HL-60 (cell line): ENCODE measurements around the gene JAML.

ENCODE experiments used
- DNase-seq, 2 experiments: peaks; one replicate each; pipeline ENCODE4 v3.0.0-alpha.2; 2010 to 2020; ENCODE audit warnings: low read depth in 1 of 2, low spot score in 1 of 2
- H3K27ac ChIP-seq: fragments of 250-450 bp; sonication (Bioruptor Pico); replicated peaks from 2 replicates; pipeline ENCODE4 v1.5.1; 2020; ENCODE audit warnings: mild to moderate bottlenecking, moderate library complexity
- H3K27me3 ChIP-seq: fragments of 250-450 bp; sonication (Bioruptor Pico); 2 replicates; pipeline ENCODE4 v1.5.1; 2021; ENCODE audit warnings: mild to moderate bottlenecking, moderate library complexity; ENCODE audit not compliant: insufficient read depth, poor library complexity, severe bottlenecking
- H3K4me3 ChIP-seq: replicated peaks from 2 replicates; pipeline ENCODE4 v1.5.1; 2011; ENCODE audit warnings: mild to moderate bottlenecking, control low read depth, low read length; ENCODE audit not compliant: insufficient read depth
- GABPA ChIP-seq: IDR thresholded peaks from 2 replicates; pipeline ENCODE4 v1.6.1; 2012; ENCODE audit warnings: low read depth
- POLR2AphosphoS5 ChIP-seq: IDR thresholded peaks from 2 replicates; pipeline ENCODE4 v1.6.1; 2012; ENCODE audit warnings: low read depth
- SPI1 ChIP-seq: IDR thresholded peaks from 2 replicates; pipeline ENCODE4 v1.6.1; 2012; ENCODE audit warnings: low read depth, mild to moderate bottlenecking, borderline replicate concordance
- TF ChIP-seq, protein P1 (sequence below): IDR thresholded peaks from 2 replicates; pipeline ENCODE4 v1.6.1; 2012; ENCODE audit warnings: low read depth; ENCODE audit not compliant: insufficient replicate concordance
- TF ChIP-seq, protein P2 (sequence below): IDR thresholded peaks from one replicate; pipeline ENCODE4 v1.5.1; 2011; ENCODE audit warnings: low read length, control low read depth, inconsistent platforms; ENCODE audit not compliant: insufficient read depth

The JAML gene

DNA sequence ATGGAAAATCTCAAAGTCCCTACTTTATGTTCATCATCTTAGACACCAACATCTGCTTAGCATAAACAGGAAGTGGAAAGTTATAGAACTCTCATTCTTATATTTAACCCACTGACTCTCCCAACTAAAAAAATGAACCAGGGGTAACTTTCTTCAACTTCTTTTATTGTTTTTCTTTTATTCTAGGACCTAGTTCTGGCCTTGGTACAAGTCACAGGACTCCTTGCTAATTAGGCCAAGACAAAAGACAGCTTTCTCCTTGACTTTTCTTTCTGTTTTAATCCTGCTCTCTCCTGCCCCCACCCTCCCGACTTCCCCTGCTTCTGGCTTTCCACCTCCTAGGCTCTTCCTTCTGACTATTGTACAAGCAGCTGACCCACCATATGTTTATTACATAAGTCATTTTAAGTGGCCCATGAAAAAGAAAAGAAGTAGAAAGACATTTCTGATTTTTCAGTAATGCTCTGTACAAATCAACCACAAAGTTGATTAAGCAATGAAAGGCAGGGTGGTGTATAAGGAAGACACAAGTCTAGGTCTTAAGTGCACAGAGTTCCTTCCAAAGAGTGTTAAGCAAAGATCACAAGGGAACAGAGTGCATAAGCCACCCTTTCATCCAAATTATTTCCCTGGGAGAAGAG, 18.3 kb downstream of the JAML start:
- Histone ChIP-seq H3K27me3 (no peaks in the 10 kb centered on the region), H3K27ac (peak overlapping the region; percentile 62), H3K4me3 (no peak overlapping the region)
- peak; percentile 75 to 89 for DNase-seq
- TF ChIP-seq SPI1 (peak; percentile 81), GABPA (no peak)

DNA sequence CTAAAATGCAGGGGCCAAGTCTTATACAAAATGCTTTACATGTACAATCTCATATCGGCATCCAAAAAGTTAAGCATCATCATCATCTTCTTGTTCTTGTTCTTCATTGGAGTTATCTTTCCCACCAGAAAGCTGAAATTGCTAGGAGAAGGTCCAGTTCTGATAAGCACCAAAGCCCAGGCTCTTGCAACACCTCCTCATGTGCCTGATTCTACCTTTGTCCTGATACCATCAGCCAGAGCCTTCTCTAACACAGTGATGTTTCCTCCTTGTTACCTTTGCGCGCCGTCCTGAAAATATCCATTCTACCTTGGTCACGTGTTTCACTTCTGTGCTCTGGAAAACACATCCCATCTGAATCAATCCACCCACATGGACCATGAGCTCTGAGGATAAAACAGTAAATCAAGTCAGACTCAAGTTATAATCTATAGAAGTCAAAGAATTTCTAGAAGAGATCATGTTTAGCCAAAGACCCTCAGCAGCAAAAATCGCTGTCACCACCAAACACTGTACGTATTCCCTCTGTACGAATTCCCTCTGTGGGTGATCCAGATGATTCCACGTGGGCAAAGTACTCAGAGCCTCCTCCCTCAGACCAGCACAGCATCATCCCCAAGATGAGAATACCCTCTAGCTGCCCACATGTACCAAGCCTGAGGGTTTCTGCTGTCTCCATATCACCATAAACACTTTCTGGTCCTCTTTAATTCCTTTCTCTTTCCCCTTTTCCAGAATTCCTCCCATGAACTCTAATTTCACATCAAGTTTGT, 19.0 kb downstream of the JAML start:
- Histone ChIP-seq H3K4me3 (no peak overlapping the region), H3K27ac (peak overlapping the region; percentile 62), H3K27me3 (no peaks in the 10 kb centered on the region)
- no peak for DNase-seq
- TF ChIP-seq, protein P1, sequence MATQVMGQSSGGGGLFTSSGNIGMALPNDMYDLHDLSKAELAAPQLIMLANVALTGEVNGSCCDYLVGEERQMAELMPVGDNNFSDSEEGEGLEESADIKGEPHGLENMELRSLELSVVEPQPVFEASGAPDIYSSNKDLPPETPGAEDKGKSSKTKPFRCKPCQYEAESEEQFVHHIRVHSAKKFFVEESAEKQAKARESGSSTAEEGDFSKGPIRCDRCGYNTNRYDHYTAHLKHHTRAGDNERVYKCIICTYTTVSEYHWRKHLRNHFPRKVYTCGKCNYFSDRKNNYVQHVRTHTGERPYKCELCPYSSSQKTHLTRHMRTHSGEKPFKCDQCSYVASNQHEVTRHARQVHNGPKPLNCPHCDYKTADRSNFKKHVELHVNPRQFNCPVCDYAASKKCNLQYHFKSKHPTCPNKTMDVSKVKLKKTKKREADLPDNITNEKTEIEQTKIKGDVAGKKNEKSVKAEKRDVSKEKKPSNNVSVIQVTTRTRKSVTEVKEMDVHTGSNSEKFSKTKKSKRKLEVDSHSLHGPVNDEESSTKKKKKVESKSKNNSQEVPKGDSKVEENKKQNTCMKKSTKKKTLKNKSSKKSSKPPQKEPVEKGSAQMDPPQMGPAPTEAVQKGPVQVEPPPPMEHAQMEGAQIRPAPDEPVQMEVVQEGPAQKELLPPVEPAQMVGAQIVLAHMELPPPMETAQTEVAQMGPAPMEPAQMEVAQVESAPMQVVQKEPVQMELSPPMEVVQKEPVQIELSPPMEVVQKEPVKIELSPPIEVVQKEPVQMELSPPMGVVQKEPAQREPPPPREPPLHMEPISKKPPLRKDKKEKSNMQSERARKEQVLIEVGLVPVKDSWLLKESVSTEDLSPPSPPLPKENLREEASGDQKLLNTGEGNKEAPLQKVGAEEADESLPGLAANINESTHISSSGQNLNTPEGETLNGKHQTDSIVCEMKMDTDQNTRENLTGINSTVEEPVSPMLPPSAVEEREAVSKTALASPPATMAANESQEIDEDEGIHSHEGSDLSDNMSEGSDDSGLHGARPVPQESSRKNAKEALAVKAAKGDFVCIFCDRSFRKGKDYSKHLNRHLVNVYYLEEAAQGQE, result no peak

DNA sequence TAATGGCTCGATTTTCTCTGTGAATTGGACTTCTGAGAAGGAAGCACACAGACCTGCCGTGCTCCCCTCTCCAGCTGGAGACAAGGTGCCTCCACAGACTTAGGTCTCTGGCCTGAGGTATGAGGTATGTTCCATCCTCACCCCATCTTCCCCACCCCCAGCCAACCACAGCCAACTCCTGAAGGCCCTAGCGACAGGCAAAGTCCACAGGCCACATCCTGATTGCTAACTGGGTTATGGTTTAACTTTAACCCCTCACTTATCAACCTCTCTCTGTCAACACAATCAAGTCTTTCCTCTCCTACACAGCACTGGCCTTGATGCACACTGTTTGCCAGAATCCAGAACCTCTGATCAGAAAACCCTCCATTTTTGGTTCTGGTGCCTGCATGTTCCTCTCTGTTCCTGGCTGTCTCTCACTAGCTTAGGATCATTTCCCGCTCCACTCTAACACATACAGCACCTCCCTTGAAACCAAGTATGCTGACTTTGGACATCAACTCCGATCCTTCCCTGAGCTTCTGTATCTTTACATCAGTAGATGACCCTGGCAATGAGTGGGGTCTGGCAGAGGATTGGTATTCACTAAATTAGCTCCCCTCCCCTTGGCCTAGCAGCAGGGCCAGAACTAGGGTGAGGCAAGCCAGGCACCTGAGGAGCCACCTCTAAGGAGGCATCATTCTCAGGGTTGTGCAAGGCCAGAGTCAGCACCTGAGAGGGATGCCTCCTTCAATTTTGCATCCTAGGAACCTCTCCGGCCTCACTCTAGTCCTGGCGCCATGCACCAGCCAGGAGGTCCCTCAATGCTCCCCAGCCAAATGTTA, 22.0 kb downstream of the JAML start:
- Histone ChIP-seq H3K4me3 (no peak overlapping the region), H3K27ac (no peak overlapping the region), H3K27me3 (no peaks in the 10 kb centered on the region)
- no peak for TF ChIP-seq SPI1
- TF ChIP-seq, protein P2, sequence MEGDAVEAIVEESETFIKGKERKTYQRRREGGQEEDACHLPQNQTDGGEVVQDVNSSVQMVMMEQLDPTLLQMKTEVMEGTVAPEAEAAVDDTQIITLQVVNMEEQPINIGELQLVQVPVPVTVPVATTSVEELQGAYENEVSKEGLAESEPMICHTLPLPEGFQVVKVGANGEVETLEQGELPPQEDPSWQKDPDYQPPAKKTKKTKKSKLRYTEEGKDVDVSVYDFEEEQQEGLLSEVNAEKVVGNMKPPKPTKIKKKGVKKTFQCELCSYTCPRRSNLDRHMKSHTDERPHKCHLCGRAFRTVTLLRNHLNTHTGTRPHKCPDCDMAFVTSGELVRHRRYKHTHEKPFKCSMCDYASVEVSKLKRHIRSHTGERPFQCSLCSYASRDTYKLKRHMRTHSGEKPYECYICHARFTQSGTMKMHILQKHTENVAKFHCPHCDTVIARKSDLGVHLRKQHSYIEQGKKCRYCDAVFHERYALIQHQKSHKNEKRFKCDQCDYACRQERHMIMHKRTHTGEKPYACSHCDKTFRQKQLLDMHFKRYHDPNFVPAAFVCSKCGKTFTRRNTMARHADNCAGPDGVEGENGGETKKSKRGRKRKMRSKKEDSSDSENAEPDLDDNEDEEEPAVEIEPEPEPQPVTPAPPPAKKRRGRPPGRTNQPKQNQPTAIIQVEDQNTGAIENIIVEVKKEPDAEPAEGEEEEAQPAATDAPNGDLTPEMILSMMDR, result no peak
- TF ChIP-seq POLR2AphosphoS5, result no peak
- DNase-seq, result no peak

DNA sequence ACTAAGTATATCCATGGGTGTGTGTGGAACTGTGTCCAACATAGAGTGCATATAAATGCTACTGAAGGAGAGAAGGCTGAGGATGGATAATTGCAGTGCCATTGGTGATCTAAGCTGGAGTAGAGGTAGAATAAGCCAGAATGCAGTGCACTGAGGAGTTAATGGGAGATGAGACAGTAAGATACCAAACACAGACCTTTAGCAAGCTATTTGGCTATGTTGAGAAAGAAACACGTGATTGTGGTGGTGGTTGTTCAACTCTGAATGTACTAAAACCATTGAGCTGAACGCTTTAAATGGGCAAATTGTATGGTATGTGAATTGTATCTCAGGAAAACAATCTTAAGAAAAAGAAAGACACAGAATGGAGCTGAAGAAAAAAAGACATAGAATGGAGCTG, 22.8 kb downstream of the JAML start:
- Histone ChIP-seq H3K4me3 (no peak overlapping the region), H3K27me3 (no peaks in the 10 kb centered on the region), H3K27ac (no peak overlapping the region)
- DNase-seq, result no peak
- TF ChIP-seq SPI1 (no peak), GABPA (no peak), POLR2AphosphoS5 (no peak)
- TF ChIP-seq, protein P2, result no peak
- TF ChIP-seq, protein P1, result no peak
